ENCODE data around the gene EVA1A. TPM values are rescaled to one million over a fixed set of nuclear protein-coding genes. Genes with fewer than 3 reads are reported as not detected.

The EVA1A gene
- polyA plus RNA-seq, 1 experiment: 41.0 TPM

DNA sequence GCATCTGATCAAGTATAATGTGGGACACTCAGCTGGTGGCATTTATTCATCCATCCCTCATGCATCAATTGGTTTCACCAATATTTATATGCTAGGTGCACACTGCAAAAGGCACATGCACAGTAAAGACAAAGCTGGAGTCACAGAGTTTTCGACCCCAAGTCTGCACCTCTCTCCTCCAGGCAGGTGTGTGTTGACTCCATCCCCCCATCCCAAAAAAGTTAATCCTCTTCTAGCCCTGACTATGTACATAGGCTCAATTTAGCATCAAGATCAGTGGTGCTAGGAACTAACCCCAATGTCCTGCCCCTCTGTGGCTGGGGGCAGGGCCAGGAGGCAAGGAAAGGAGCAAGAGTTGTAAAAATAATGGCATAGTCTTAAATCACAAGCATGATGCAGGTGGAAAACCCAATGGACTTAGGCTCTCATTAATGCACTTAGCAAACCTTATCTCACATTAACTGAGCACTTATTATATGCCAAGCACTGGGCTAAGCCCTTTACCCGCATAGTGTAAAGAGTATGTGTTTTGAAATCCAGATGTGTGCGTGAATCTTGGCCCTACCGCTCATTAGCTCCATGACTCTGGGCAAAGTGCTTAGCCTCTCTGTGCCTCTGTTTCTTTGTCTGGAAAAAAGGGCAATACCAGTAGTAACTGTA is 3.1 kb downstream of the EVA1A start:
- ChIA-PET CTCF (interaction anchor here (0.6 to 4.5 kb wide), 5 partner anchors 9 to 91 kb away, joined by 3 to 19 read pairs (median 6); no protein-coding TSS in a partner anchor), POLR2A (no interaction called here)
- H3K4me3 ChIP-seq (ENCODE audit: low read depth, low read length): no peak overlapping the region
- H3K27me3 ChIP-seq (ENCODE audit: control insufficient read depth, insufficient read depth, low read length): no peaks in the 10 kb centered on the region
- no peak for DNase-seq (ENCODE audit: low read depth)
- no peaks in the 10 kb centered on the region; the same call in 1 of the 2 replicates for H3K36me3 ChIP-seq (ENCODE audit: control insufficient read depth, insufficient read depth, low read length)
- TF ChIP-seq, protein P1, sequence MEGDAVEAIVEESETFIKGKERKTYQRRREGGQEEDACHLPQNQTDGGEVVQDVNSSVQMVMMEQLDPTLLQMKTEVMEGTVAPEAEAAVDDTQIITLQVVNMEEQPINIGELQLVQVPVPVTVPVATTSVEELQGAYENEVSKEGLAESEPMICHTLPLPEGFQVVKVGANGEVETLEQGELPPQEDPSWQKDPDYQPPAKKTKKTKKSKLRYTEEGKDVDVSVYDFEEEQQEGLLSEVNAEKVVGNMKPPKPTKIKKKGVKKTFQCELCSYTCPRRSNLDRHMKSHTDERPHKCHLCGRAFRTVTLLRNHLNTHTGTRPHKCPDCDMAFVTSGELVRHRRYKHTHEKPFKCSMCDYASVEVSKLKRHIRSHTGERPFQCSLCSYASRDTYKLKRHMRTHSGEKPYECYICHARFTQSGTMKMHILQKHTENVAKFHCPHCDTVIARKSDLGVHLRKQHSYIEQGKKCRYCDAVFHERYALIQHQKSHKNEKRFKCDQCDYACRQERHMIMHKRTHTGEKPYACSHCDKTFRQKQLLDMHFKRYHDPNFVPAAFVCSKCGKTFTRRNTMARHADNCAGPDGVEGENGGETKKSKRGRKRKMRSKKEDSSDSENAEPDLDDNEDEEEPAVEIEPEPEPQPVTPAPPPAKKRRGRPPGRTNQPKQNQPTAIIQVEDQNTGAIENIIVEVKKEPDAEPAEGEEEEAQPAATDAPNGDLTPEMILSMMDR (IDR thresholded peaks at IDR 0.05; ENCODE audit: insufficient read depth, low read depth, low read length): no peak

DNA sequence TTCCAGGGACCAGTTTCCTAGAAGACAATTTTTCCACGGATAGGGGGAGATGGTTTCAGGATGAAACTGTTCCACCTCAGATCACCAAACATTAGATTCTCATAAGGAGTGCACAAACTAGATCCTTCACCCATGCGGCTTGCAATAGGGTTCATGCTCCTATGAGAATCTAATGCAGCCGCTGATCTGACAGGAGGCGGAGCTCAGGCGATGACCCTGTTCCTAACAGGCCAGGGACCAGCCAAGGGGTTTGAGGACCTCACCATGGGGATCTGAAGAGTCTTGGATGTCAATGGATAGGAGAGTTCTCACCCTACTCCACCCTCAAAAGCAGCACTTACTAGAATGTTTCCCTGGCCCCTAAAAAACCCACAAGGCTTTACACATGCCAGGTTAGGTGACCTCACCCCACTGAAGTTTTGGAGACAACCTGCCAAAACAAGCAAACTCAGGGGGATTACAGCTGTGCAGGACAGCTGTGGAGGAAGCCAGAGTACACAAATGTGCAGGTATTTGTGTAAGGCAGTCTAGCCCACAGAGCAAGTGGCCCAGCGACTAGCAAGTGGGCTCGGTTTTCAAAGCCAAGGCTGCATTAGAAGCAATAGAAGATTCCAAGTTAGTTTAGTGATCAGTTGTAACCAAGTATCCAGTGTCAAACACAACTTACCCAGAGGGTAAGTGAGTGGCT is 3.9 kb downstream of the EVA1A start:
- DNase-seq (ENCODE audit: low read depth): no peak
- POLR2A ChIA-PET: no interaction called here

GRCh38 chr2:75555701-75556100 is 5.0 kb downstream of the EVA1A start:
- Histone ChIP-seq H3K27me3 (ENCODE audit: control insufficient read depth, insufficient read depth, low read length) (no peaks in the 10 kb centered on the region), H3K4me3 (ENCODE audit: low read depth, low read length) (no peak overlapping the region), H3K36me3 (ENCODE audit: control insufficient read depth, insufficient read depth, low read length) (no peaks in the 10 kb centered on the region; the same call in 1 of the 2 replicates)
- no peak for DNase-seq (ENCODE audit: low read depth)
- ChIA-PET CTCF (interaction anchor here (0.7 to 4.5 kb wide), 7 partner anchors 8 to 92 kb away, joined by 3 to 19 read pairs (median 6); no protein-coding TSS in a partner anchor), POLR2A (no interaction called here)
- TF ChIP-seq, protein P1 (IDR thresholded peaks at IDR 0.05; ENCODE audit: insufficient read depth, low read depth, low read length): no peak

More for the DNA sequence above, 3.9 kb downstream of the EVA1A start:
- no peaks in the 10 kb centered on the region for H3K27me3 ChIP-seq (ENCODE audit: control insufficient read depth, insufficient read depth, low read length)
- H3K4me3 ChIP-seq (ENCODE audit: low read depth, low read length): no peak overlapping the region
- H3K36me3 ChIP-seq (ENCODE audit: control insufficient read depth, insufficient read depth, low read length): no peaks in the 10 kb centered on the region; the same call in 1 of the 2 replicates
- CTCF ChIA-PET: interaction anchor here (1.5 to 4.5 kb wide), 4 partner anchors 9 to 90 kb away, joined by 4 to 19 read pairs (median 7); no protein-coding TSS in a partner anchor
- TF ChIP-seq, protein P1 (IDR thresholded peaks at IDR 0.05; ENCODE audit: insufficient read depth, low read depth, low read length): no peak

DNA sequence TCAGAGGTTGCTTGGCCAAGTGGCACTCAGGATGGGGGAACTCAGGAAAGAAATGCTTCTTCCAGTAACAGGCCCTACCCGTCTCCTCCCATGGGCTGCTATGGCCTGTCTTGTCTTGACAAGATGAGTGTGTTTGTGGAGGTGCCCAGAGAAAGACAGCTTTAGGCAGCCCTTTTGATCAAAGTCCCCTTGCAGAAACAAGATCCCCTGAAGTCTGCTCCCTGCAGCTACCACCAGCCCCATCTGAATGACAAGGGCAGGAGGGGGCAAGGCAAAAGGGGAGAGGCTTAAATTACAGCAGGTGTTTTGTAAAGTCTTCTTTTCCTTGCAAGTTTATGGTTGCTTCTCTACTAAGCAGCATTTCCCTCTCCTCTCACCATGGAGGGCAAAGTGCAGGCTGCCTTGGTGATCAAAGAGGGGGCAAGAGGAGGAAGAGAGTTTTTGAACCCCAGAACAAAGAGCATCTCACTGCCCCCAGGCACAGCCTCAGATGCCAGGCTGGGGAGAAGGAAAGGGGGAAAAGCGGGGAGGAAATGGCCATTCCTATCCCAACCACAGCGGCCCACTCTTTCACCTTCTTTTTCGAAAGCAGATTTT is 6.7 kb downstream of the EVA1A start:
- ChIA-PET POLR2A (no interaction called here), CTCF (interaction anchor here (0.7 to 4.5 kb wide), 2 partner anchors 11 to 55 kb away, joined by 3 to 19 read pairs; no protein-coding TSS in a partner anchor)
- Histone ChIP-seq H3K36me3 (ENCODE audit: control insufficient read depth, insufficient read depth, low read length) (no peaks in the 10 kb centered on the region; the same call in 1 of the 2 replicates), H3K4me3 (ENCODE audit: low read depth, low read length) (no peak overlapping the region), H3K27me3 (ENCODE audit: control insufficient read depth, insufficient read depth, low read length) (no peaks in the 10 kb centered on the region)
- DNase-seq (ENCODE audit: low read depth): no peak
- TF ChIP-seq, protein P1 (IDR thresholded peaks at IDR 0.05; ENCODE audit: insufficient read depth, low read depth, low read length): no peak

GRCh38 chr2:75552222-75552621 is 8.5 kb downstream of the EVA1A start:
- CTCF ChIA-PET: interaction anchor here (0.6 to 2.9 kb wide), 4 partner anchors 8 to 89 kb away, joined by 3 to 17 read pairs (median 5); partner anchors contain the start of gene EVA1A
- TF ChIP-seq, protein P1 (IDR thresholded peaks at IDR 0.05; ENCODE audit: insufficient read depth, low read depth, low read length): no peak
- POLR2A ChIA-PET: no interaction called here

More at GRCh38 chr2:75552222-75552621, 8.5 kb downstream of the EVA1A start:
- Histone ChIP-seq H3K36me3 (ENCODE audit: control insufficient read depth, insufficient read depth, low read length) (no peaks in the 10 kb centered on the region), H3K27me3 (ENCODE audit: control insufficient read depth, insufficient read depth, low read length) (no peaks in the 10 kb centered on the region), H3K4me3 (ENCODE audit: low read depth, low read length) (no peak overlapping the region)
- DNase-seq (ENCODE audit: low read depth): no peak

Data from BJ (cell line).